ENCODE results near the gene GFOD2. TPM values are rescaled to one million over a fixed set of nuclear protein-coding genes. Genes with fewer than 3 reads are reported as not detected.
A peak's percentile ranks its signal among the peaks of the same experiment; 100 is the strongest.
"Not testable (repeated sequence)": the region's sequence is repeated elsewhere in the genome, so short reads cannot be mapped to it uniquely, and the experiment has no call there.

GFOD2 gene
- total and polyA plus RNA-seq, 8 donors = 7.6 to 87.5 (median 12.9) TPM

- Histone ChIP-seq H3K4me3 (no peak overlapping the region), H3K27me3 (no peaks in the 10 kb centered on the region), H3K36me3 (peaks cover 0 to 9% (median 5%) of the 10 kb centered on the region in 4 donors), H3K4me1 (peaks cover 0 to 19% (median 9%) of the 10 kb centered on the region in 4 donors), H3K9me3 (peaks cover 0 to 6% (median 3%) of the 10 kb centered on the region in 4 donors), H3K27ac (no peak overlapping the region)
- TF ChIP-seq POLR2AphosphoS5 (IDR thresholded peaks at IDR 0.05) = no peak
- TF ChIP-seq POLR2A (IDR thresholded peaks at IDR 0.05) = no peak
- TF ChIP-seq EP300 (IDR thresholded peaks at IDR 0.05) = no peak
- TF ChIP-seq CTCF (IDR thresholded peaks at IDR 0.05) = no peak
- WGBS, 5 donors = 92 to 97% (median 93%) methylated on average over 4 of the region's 4 CpGs
- intact Hi-C loops (cut with DNase I; ENCODE audit: low total_unique reads) = no loop called here
- no peak for DNase-seq
These were observed 17.0 kb downstream of the GFOD2 start for GRCh38 chr16:67702130-67702529.

- TF ChIP-seq POLR2A (IDR thresholded peaks at IDR 0.05) (no peak), CTCF (IDR thresholded peaks at IDR 0.05) (no peak), EP300 (IDR thresholded peaks at IDR 0.05) (no peak), POLR2AphosphoS5 (IDR thresholded peaks at IDR 0.05) (no peak)
- no peak overlapping the region for H3K4me3 ChIP-seq
- H3K36me3 ChIP-seq = peaks cover 0 to 9% (median 5%) of the 10 kb centered on the region in 4 donors
- 91 to 96% (median 93%) methylated on average over 1 of the region's 1 CpG for WGBS, 5 donors
- H3K4me1 ChIP-seq = peaks cover 0 to 20% (median 9%) of the 10 kb centered on the region in 4 donors
- H3K27ac ChIP-seq = no peak overlapping the region
- H3K9me3 ChIP-seq = peaks cover 0 to 6% (median 3%) of the 10 kb centered on the region in 4 donors
- no peak for DNase-seq
- no peaks in the 10 kb centered on the region for H3K27me3 ChIP-seq
- intact Hi-C loops (cut with DNase I; ENCODE audit: low total_unique reads) = no loop called here
These were observed 17.7 kb downstream of the GFOD2 start for GRCh38 chr16:67701420-67701819.

GRCh38 chr16:67699265-67699664 is 19.9 kb downstream of the GFOD2 start:
- peaks cover 0 to 6% (median 3%) of the 10 kb centered on the region in 4 donors for H3K9me3 ChIP-seq
- TF ChIP-seq CTCF (IDR thresholded peaks at IDR 0.05) (no peak), POLR2A (IDR thresholded peaks at IDR 0.05) (no peak), POLR2AphosphoS5 (IDR thresholded peaks at IDR 0.05) (no peak), EP300 (IDR thresholded peaks at IDR 0.05) (no peak)
- peaks cover 0 to 20% (median 6%) of the 10 kb centered on the region in 4 donors for H3K4me1 ChIP-seq
- H3K36me3 ChIP-seq = peaks cover 0 to 9% (median 5%) of the 10 kb centered on the region in 4 donors
- H3K27ac ChIP-seq = no peak overlapping the region
- intact Hi-C loops (cut with DNase I; ENCODE audit: low total_unique reads) = no loop called here
- WGBS, 5 donors = 96 to 99% (median 98%) methylated on average over 7 of the region's 7 CpGs
- DNase-seq = no peak
- no peaks in the 10 kb centered on the region for H3K27me3 ChIP-seq
- H3K4me3 ChIP-seq = no peak overlapping the region

- no peak overlapping the region for H3K4me3 ChIP-seq
- H3K27me3 ChIP-seq = no peaks in the 10 kb centered on the region
- peak in 1 of 2 donors; percentile 24 for DNase-seq
- TF ChIP-seq EP300 (IDR thresholded peaks at IDR 0.05) = no peak
- peaks cover 0 to 9% (median 5%) of the 10 kb centered on the region in 4 donors for H3K36me3 ChIP-seq
- H3K27ac ChIP-seq = no peak overlapping the region
- peaks cover 0 to 6% (median 3%) of the 10 kb centered on the region in 4 donors for H3K9me3 ChIP-seq
- intact Hi-C loops (cut with DNase I; ENCODE audit: low total_unique reads) = no loop called here
- WGBS, 5 donors = 59 to 92% (median 69%) methylated on average over 4 of the region's 4 CpGs
- H3K4me1 ChIP-seq = peaks cover 0 to 15% (median 6%) of the 10 kb centered on the region in 4 donors
These were observed 21.5 kb downstream of the GFOD2 start for GRCh38 chr16:67697422-67698185.

- Histone ChIP-seq H3K27me3 (no peaks in the 10 kb centered on the region), H3K9me3 (peaks cover 0 to 6% (median 3%) of the 10 kb centered on the region in 4 donors), H3K27ac (no peak overlapping the region), H3K36me3 (peaks cover 0 to 9% (median 5%) of the 10 kb centered on the region in 4 donors), H3K4me3 (no peak overlapping the region), H3K4me1 (peaks cover 0 to 15% (median 6%) of the 10 kb centered on the region in 4 donors)
- 45 to 74% (median 61%) methylated on average over 2 of the region's 2 CpGs for WGBS, 5 donors
- intact Hi-C loops (cut with DNase I; ENCODE audit: low total_unique reads) = no loop called here
- TF ChIP-seq CTCF (IDR thresholded peaks at IDR 0.05) = no peak
- no peak for DNase-seq
These were observed 24.5 kb downstream of the GFOD2 start for GRCh38 chr16:67694611-67695010.

GRCh38 chr16:67693517-67694285 is 25.4 kb downstream of the GFOD2 start:
- H3K27ac ChIP-seq; DNase-seq; H3K36me3 ChIP-seq; H3K4me3 ChIP-seq; H3K9me3 ChIP-seq; H3K27me3 ChIP-seq; intact Hi-C loops (cut with DNase I; ENCODE audit: low total_unique reads): not testable (repeated sequence)
- peaks cover 0 to 15% (median 6%) of the 10 kb centered on the region in 4 donors for H3K4me1 ChIP-seq
- WGBS, 5 donors = 93 to 96% (median 95%) methylated on average over 8 of the region's 8 CpGs
